Fibroblast of the aortic adventitia (primary cell): ENCODE data around the gene FRY. TPM values are rescaled to one million over a fixed set of nuclear protein-coding genes. Genes with fewer than 3 reads are reported as not detected.

Experiments
- DNase-seq: peaks from one replicate; pipeline ENCODE4 v3.0.0-alpha.2; 2010; ENCODE audit warnings: low read depth
- H3K4me3 ChIP-seq: 2 replicates; pipeline ENCODE4 v1.5.1; 2011; ENCODE audit warnings: low read depth, mild to moderate bottlenecking, control low read depth, low read length, moderate library complexity
- total RNA-seq: library from RNA; depleted of rRNA; stranded (reverse); fragments of >200 nt; gene quantifications from 2 replicates; pipeline ENCODE4 v1.2.3, GENCODE V29; 2012; ENCODE audit warnings: low replicate concordance
- TF ChIP-seq, protein P1 (sequence below): IDR thresholded peaks from 2 replicates; pipeline ENCODE4 v1.5.1; 2011; ENCODE audit warnings: mild to moderate bottlenecking, low read length, control low read depth, inconsistent platforms; ENCODE audit not compliant: insufficient read depth

Gene FRY
- total RNA-seq, 1 donor = 4.3 TPM

DNA sequence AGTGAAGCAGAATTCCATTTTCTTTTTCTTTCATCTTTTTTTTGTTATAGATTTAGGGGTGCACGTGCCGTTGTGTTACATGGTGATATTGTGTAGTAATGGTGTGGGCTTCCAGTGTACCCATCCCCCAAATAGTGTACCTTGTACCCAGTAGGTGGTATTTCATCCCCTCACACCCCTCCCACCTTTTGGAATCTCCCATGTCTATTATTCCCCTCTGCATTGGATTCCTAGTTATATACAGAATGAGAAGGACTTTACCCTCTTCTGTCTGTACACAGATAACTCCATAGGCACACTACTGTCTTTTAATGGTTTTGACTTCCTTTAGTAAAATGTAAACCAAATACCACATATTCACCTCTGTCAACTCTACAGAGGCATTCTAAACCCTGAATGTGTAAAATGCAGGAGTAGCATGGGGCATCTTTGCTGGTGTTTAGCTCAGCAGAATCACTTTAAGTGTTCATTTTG is 28.0 kb downstream of the FRY start:
- DNase-seq = no peak
- TF ChIP-seq, protein P1, sequence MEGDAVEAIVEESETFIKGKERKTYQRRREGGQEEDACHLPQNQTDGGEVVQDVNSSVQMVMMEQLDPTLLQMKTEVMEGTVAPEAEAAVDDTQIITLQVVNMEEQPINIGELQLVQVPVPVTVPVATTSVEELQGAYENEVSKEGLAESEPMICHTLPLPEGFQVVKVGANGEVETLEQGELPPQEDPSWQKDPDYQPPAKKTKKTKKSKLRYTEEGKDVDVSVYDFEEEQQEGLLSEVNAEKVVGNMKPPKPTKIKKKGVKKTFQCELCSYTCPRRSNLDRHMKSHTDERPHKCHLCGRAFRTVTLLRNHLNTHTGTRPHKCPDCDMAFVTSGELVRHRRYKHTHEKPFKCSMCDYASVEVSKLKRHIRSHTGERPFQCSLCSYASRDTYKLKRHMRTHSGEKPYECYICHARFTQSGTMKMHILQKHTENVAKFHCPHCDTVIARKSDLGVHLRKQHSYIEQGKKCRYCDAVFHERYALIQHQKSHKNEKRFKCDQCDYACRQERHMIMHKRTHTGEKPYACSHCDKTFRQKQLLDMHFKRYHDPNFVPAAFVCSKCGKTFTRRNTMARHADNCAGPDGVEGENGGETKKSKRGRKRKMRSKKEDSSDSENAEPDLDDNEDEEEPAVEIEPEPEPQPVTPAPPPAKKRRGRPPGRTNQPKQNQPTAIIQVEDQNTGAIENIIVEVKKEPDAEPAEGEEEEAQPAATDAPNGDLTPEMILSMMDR = no peak
- no peak overlapping the region for H3K4me3 ChIP-seq

DNA sequence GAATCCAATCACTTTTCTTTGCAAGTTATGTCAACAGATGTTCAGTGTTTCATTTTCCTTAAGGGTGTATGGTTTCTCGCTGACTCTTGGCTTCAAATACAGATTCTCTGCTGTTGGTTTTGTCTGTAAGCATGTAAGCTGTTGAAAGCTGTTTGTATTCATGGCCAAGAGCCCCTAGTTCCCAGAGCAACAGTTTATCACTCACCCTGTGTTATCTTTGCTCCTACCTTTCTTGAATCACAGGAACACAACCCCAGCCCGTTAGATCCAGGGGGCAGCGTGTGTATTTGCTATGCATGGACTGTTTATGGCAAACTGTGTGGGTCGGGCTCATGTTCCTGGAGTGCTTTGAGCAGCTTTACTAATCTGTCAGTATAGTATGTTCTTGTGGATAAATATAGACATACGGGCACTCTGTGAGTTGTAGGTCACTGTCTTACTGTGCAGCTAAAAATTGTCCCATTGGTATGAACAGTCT is 28.9 kb downstream of the FRY start:
- TF ChIP-seq, protein P1 = no peak
- H3K4me3 ChIP-seq = no peak overlapping the region
- DNase-seq = no peak

DNA sequence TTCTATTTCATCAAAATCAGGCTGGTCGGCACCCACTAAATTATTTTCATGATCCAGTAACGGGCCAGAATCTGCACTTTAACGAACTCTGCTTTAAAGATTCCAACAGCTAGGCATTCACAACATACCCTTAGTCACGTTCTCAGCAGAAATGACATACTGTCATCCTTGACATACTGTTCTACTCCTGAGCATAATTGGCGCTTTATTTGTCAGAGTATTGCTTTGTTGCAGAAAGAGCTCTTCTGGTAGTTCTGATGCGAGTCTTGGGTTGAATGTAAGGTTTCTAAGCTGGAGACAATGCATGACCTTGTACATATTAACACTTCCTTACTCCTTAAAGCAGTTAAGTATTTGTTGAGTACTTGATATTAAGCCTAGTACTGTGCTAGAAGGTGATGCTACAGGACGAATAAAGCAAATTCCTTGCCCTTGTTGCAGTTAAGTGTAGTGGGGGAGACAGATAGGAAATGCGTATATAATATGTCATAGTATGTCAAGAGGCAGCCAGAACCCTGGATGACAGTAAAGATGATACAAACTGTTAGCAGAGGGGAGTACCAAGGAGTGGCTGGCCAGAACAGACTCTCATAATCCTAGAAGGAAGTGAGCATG is 32.2 kb downstream of the FRY start:
- TF ChIP-seq, protein P1 = no peak
- DNase-seq = no peak
- H3K4me3 ChIP-seq = no peak overlapping the region

DNA sequence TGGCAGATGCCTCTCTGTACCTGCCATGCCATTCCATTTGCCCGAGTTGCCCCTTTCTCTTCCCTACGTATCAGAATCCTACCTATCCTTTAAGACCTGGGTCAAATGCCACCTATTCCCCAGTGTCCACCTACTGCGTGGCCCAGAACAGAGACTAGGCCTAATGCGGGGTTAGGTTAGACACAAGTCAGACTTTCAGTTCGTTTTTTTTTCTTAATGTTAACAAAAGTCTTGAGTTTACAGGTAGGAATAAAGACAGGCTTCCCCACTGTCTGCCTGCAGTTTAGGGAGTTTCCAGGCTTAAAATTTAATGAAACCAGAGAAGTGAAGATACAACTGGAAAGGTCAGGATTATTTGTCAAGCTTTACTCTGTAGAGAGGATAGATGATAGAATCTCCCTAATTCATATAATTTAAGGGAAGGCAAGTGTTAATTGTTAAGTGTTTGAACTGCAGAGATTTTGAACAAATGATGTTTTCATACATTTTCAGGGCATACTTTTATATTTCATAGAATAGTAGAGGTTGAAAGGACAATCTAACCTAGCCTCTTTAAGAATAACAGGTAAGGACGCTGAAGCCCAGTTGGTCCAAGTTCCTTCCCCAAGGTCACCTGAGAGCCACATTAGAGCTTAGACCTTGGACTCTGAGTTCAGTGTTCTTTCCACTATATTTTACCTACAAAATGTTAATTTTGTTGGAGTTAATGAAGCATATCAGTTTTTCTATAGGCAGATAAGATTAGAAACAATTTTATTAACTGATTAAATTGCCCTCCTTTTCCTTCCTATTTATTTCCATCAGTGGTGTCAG is 35.8 kb downstream of the FRY start:
- no peak for DNase-seq
- TF ChIP-seq, protein P1 = no peak
- H3K4me3 ChIP-seq = no peak overlapping the region

DNA sequence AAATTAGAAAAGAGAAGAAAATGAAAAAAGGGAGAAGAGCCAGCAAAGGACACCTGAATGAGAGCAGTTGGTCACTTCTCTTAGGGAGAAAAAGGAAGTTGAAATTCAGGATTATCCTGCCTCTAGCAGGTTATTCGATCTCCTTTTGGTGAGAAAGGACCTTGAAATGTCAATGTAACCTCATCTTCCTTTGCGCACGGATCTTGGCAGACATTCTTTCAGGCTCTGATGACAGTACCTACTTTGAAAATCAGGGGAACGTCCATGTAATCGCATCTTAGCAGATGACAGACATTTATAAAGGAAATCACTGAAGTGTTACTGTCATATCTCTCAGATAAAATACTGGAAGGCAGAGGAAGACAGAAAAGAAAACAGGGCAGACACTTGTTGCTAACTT is 36.7 kb downstream of the FRY start:
- DNase-seq = no peak
- TF ChIP-seq, protein P1 = no peak
- no peak overlapping the region for H3K4me3 ChIP-seq

DNA sequence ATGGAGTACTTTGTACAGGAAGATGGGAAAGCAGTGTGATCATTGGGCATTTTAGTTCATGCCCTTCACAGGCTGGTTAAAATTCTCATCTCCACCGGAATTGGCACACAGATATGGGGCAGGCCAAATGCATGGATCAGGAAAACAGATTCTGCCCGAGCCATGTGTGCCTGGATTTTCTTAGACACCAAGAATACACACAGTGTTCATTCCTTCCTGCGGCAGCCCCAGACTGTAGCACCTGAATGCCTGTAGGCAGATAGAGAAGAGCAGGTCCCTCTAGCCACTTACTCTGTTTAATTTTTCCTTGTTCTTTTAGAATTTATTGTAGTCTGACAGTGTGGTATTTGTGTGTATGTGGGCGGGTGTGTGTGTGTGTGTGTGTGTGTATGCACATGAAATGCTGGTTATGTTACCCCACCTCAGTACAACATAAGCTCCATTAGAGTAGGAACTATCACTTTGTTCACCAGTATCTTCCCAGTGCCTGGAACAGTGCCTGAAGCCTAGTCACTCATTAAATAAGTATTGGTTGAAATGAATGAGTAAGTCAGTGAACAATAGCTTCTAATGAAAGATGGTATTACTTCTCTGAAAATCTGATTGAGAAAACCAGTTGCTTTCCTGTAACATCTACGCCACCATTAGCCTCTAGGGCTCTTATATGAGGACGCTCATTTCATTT is 41.7 kb downstream of the FRY start:
- no peak for DNase-seq
- TF ChIP-seq, protein P1 = no peak
- no peak overlapping the region for H3K4me3 ChIP-seq
